GM18907 (cell line): ENCODE measurements around the gene PPP1R10.

Experiments used
- ATAC-seq: cut with Tn5 transposase; IDR thresholded peaks from one replicate; pipeline ENCODE4 v1.9.1; 2021; ENCODE audit warnings: mild to moderate bottlenecking, moderate library complexity; ENCODE audit not compliant: unreplicated experiment

PPP1R10 gene

GRCh38 chr6:30557683-30557981, 59.4 kb downstream of the PPP1R10 start:
- ATAC-seq: peak; percentile 1

DNA sequence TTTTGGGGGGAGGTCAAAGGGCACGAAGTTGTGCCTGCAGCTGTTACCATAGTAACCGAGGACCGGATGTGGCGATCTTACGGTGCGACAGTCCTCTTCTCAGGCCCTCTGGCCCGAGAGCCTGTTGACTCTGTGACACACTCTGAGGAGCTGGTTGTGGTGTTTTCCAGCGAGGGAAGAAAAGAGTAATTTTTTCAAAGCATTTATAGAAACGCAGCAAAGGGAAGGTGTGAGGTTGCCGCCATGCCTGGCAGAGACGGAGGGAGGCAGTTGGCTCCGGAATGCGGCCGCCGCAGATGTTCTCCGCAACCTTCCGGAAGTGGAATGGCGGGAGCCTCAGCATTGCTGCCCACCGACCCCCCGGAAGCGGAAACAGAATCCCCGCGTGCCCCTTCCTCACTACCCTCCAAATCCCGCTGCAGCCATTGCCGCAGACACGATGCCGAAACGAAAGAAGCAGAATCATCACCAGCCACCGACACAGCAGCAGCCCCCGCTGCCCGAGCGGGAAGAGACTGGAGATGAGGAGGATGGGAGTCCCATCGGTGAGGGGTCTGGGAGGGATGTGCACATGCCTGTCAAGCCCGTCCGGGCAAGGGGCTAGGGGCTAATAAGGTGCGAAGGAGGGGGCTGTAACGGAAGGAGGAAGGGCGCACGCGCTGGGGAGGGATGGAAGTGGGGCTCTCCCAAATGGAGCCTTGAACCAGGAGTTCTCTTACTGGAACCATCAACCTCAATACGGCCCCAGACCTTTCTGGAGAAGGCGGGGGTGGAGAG, 59.9 kb downstream of the PPP1R10 start, which contains the start of gene PRR3:
Gene PRR3 (plus strand): TSS at position 390 of the 777 bp plus-strand sequence. CDS start 50 bp downstream, at position 440.
- ATAC-seq: peak; percentile 59

GRCh38 chr6:30556066-30556905, 60.8 kb downstream of the PPP1R10 start, which contains the start of gene GNL1:
Gene GNL1, minus strand, starts transcription at chr6:30556489. Its CDS starts 286 bp downstream, at chr6:30556203.
- peak; percentile 76 for ATAC-seq

DNA sequence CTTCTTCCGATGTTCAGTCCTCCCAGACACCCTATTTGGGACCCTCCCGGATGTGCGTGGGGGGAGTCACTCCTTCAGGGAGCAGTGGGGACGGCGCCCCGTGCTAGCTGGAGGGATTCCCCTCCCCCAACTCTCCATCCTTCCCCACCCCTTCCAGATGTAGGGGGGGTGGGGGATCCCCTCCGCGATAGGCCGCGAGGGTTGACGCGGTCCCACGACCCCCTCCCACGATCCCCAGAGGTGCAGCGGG, 61.3 kb downstream of the PPP1R10 start:
- peak; percentile 8 for ATAC-seq

DNA sequence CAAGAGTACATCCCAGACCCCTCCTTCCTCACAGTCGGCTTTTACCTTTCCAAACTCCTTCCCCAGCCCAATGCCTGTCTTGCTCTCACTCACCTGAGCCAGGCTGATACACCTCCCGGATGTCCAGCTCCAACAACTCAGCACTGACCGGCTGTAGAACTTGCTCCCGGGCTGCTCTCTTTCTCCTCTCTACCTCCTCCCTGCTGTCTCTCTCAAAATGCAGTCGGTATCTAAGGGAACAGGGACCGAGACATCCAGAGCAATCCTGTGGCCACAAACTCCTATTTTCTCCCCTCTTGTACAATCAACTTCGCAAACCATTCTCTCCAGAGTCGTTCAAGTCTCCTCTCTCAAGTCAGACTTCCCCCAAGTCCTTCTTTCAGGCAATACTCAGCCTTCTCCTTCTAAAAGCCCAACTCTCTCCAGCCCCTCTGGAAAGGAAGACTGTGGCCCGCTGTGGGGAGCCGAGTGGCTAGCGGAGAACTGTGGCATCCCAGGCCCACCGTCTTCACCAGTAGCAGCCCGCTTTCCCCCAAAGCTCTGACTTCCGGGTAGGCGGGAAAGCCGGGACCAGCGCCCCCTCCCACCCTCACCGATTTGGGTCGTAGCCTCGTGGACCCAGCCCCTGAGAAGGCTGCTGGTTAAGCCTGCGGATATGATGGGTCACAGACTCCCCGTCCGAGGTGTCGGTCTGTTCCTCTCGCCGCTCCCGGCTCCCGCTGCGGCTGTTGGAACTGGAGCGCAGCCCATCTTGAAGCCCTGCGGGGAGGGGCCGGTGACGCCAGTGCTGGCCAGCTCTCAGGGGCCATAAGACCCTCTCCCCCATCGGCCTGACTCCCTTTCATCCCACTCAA, 61.9 kb downstream of the PPP1R10 start:
- ATAC-seq: no peak

GRCh38 chr6:30554404-30554803, 62.6 kb downstream of the PPP1R10 start:
- no peak for ATAC-seq
